ENCODE results near the gene C21orf58.

The C21orf58 gene

DNA sequence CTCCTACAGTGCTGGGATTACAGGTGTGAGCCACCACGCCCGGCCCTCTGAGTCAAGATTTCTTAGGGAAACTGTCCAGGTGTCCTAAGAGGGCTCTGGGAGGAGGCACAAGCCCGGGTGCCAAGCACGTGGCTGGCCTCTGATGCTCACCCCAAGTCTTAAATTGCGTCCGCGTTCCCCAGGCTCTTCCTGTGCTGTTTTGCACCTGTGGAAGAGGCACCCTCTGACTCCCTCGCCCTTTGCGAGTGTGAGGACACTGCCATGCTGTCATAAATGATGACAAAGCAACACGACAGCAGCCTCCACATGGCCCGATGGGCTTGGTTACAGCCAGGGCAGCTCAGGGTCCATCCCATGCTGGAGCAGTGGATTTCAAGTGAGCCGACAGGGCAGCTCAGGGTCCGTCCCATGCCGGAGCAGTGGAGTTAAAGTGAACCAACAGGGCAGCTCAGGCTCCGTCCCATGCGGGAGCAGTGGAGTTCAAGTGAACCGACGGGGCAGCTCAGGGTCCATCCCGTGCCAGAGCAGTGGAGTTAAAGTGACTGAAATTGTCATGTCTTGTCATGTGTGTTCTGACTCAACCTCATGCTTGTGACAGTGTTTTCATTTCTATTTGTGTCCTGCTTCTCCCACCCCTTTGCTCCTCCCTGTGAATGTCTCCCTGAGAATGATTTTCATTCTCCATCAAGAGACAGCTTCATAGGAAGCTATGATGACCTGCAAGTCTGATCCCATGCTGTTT, 34.2 kb upstream of the C21orf58 start:
- TF ChIP-seq, protein P1, sequence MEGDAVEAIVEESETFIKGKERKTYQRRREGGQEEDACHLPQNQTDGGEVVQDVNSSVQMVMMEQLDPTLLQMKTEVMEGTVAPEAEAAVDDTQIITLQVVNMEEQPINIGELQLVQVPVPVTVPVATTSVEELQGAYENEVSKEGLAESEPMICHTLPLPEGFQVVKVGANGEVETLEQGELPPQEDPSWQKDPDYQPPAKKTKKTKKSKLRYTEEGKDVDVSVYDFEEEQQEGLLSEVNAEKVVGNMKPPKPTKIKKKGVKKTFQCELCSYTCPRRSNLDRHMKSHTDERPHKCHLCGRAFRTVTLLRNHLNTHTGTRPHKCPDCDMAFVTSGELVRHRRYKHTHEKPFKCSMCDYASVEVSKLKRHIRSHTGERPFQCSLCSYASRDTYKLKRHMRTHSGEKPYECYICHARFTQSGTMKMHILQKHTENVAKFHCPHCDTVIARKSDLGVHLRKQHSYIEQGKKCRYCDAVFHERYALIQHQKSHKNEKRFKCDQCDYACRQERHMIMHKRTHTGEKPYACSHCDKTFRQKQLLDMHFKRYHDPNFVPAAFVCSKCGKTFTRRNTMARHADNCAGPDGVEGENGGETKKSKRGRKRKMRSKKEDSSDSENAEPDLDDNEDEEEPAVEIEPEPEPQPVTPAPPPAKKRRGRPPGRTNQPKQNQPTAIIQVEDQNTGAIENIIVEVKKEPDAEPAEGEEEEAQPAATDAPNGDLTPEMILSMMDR (conservative IDR thresholded peaks at IDR 0.05; ENCODE audit: low read depth, low read length) = no peak
- DNase-seq (ENCODE audit: low read depth) = no peak

DNA sequence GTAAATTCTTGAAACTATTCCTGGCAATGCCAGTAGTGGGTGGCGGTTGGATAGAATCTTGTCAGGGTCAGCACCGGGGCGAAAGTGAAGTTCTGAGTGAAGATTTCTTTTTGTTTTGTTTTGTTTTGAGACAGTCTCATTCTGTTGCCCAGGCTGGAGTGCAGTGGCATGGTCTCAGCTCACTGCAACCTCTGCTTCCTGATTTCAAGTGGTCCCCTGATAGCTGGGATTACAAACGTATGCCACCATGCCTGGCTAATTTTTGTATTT, 33.6 kb upstream of the C21orf58 start:
- no peak for DNase-seq (ENCODE audit: low read depth)
- TF ChIP-seq, protein P1 (conservative IDR thresholded peaks at IDR 0.05; ENCODE audit: low read depth, low read length) = no peak
- no peak overlapping the region for H3K4me3 ChIP-seq (ENCODE audit: low read length)

More for the DNA sequence above, 34.2 kb upstream of the C21orf58 start:
- no peak overlapping the region for H3K4me3 ChIP-seq (ENCODE audit: low read length)

DNA sequence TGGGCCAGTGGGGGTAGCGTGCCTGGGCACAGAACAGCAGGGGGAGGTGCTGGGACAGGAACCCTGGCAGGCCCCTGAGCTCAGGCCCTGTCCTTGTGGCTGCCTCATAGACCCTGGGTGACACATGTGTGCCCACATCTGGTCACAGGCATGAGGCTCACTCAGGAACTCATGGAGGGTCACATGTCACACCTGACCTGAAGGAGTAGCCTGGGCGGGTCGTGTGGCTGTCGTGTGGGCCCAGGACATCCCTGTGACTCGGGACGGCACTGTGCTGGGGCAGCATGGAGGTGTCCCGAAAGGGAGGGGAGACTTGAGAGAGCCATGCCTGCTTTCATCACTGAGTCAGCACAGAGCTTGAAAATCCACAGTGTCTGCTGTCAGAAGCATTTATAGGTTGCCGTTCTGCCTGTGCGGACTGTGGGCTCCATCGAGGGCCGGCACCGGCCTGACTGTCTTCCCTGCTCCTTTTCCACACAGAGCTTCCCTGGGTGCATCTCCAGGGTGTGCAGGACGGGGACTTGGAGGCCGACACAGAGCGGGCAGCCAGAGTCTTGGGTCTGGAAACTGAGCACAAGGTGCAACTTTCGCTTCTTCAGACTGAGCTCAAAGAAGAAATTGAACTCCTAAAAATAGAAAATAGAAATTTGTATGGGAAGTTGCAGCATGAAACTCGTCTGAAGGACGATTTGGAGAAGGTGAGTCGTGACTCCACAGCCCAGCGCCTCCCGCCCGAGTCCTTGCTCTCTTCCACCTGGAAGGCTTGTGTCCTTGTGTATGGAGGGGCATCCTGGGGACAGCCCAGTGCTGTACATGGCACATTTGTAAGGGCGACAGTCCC, 33.0 kb upstream of the C21orf58 start:
- H3K4me3 ChIP-seq (ENCODE audit: low read length) = no peak overlapping the region
- TF ChIP-seq, protein P1 (conservative IDR thresholded peaks at IDR 0.05; ENCODE audit: low read depth, low read length) = no peak
- no peak for DNase-seq (ENCODE audit: low read depth)

DNA sequence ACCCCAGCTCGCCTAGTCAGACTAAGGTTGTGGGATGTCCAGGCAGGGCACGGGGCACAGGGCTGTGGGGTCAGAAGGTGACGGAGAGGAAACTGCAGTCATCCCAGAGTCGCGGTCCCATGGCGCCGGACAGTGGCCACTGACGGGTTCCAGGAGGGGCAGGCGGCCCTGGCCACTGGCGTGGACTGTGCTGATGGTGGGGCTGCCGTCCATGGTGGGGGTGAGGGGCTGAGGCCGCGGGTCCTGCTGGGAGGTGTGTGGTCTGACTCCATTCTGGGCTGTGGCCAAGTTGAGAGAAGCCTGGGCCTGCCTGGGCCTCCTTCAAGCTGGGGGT, 32.3 kb upstream of the C21orf58 start:
- DNase-seq (ENCODE audit: low read depth) = no peak
- TF ChIP-seq, protein P1 (conservative IDR thresholded peaks at IDR 0.05; ENCODE audit: low read depth, low read length) = no peak
- no peak overlapping the region for H3K4me3 ChIP-seq (ENCODE audit: low read length)

DNA sequence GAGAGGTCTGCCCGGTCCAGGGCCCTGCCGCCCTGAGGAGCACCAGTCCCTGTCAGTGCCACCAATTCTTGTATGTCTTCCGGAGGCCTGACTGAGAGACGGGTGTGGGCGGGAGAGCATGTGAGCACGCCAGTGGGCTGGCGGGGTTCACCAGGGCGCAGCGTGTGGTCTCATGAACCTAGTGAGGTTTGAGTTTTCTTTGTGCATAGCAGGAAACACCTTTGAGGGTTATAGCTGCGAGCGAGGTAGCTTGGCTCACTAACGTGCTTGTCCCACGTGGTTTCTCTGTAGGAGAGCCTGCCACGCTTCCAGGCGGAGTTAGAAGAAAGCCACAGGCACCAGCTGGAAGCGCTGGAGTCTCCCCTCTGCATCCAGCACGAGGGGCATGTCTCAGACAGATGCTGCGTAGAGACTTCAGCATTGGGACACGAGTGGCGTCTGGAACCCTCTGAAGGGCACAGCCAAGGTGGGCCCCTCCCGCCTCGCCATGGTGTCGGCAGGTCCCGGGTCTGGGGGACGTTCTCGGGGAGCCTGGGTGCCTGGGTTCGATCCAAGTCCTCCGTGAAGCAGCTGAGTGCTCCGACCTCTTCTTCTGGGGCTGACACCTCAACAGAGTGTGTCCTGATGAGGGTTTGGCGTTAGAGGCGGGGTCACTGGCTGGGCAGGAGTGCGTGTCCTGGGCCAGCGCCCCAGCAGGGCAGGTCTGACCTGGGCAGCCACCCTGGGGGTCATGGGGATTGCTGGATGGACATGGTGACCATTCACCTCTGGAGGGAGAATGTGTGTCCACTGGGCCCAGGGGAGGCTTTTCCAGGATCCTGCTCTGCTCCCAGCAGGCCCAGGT, 31.7 kb upstream of the C21orf58 start:
- DNase-seq (ENCODE audit: low read depth) = no peak

DNA sequence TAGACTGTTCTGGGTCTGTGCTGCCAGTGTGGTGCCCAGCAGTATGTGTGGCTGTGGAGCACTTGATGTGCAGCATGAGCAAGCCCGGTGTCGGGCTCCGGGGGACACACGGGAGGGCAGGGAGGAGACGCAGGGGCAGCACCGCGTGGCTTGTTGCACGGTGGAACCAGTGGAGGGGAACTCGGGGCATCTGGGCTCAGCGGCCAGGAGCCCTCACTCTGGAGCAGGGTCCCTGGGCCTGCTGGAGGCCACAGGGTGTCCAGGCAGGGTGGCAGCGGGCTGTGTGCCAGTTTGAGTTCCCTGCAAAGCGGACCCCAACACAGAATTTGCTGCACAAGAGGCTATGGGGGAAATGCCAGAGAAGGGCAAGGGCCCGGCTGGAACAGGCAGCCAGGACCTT, 30.8 kb upstream of the C21orf58 start:
- H3K4me3 ChIP-seq (ENCODE audit: low read length) = no peak overlapping the region
- no peak for DNase-seq (ENCODE audit: low read depth)
- TF ChIP-seq, protein P1 (conservative IDR thresholded peaks at IDR 0.05; ENCODE audit: low read depth, low read length) = no peak

More for the DNA sequence above, 31.7 kb upstream of the C21orf58 start:
- H3K4me3 ChIP-seq (ENCODE audit: low read length) = no peak overlapping the region
- TF ChIP-seq, protein P1 (conservative IDR thresholded peaks at IDR 0.05; ENCODE audit: low read depth, low read length) = no peak
